ENCODE results near the gene CFAP221.

DNA sequence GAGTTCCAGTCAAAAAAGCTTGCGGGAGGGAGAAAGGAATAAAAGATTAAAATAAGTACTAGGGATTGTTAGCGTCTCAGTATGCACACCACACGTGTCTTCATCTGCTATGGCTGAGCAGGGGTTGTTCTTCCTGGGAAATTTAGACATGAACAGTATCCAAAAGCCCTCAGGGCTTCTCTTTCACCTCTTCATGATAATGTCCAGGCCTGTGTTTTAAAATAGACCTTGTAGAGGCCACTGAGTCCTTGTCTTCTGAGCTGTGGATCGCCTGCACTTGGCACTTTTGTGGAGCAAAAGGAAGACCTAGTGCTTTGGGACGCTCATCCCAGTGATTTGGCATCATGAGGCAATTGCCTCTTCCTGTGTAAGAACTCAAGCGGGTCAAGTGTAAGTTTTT is 52.4 kb downstream of the CFAP221 start:
- no peak for TF ChIP-seq GATA2 (IDR thresholded peaks at IDR 0.05; ENCODE audit: low read depth, low read length)
- no peak for TF ChIP-seq GATA3 (IDR thresholded peaks at IDR 0.05; ENCODE audit: low read depth, low read length)

Measured in SH-SY5Y (cell line).